Omental fat pad (tissue), 4 donors: ENCODE measurements around the gene GPR153. TPM values are rescaled to one million over a fixed set of nuclear protein-coding genes. Genes with fewer than 3 reads are reported as not detected.

Experiments
- ATAC-seq: fragments of 150-250 bp; one replicate; pipeline ENCODE4 v1.9.1; 2016; ENCODE audit warnings: mild to moderate bottlenecking, moderate library complexity; ENCODE audit not compliant: low FRiP score
- DNase-seq: peaks from one replicate; pipeline ENCODE4 v3.0.0-alpha.2; 2019; ENCODE audit warnings: low spot score
- CTCF ChIP-seq, 3 donors: fragments of 450-650 bp; IDR thresholded peaks; one replicate each; pipeline ENCODE4 v1.5.1; 2016 to 2017; ENCODE audit warnings: antibody characterized with exemption in 3 of 3, mild to moderate bottlenecking in 3 of 3, moderate library complexity in 2 of 3
- total RNA-seq, 4 donors: library from RNA; depleted of rRNA; stranded (reverse); fragments of >200 nt; gene quantifications; one replicate each; pipeline ENCODE4 v1.1.0, GENCODE V29; 2016

GPR153 gene
- total RNA-seq, 4 donors from 2014 or later: 10.9 to 19.8 (median 14.3) TPM

- no peak for TF ChIP-seq CTCF (IDR thresholded peaks at IDR 0.05)
- no peak for ATAC-seq
- DNase-seq: no peak
These were observed 41.7 kb upstream of the GPR153 start for GRCh38 chr1:6302568-6302967.

GRCh38 chr1:6301526-6301925 is 40.6 kb upstream of the GPR153 start:
- DNase-seq (no peak), ATAC-seq (no peak)
- TF ChIP-seq CTCF (IDR thresholded peaks at IDR 0.05): no peak

GRCh38 chr1:6300342-6301048 is 39.6 kb upstream of the GPR153 start:
- no peak for DNase-seq
- ATAC-seq: no peak
- no peak for TF ChIP-seq CTCF (IDR thresholded peaks at IDR 0.05)

GRCh38 chr1:6299557-6300165 is 38.8 kb upstream of the GPR153 start:
- ATAC-seq (no peak), DNase-seq (no peak)
- no peak for TF ChIP-seq CTCF (IDR thresholded peaks at IDR 0.05)

GRCh38 chr1:6298940-6299465 is 38.1 kb upstream of the GPR153 start:
- TF ChIP-seq CTCF (IDR thresholded peaks at IDR 0.05): no peak
- ATAC-seq (no peak), DNase-seq (no peak)

GRCh38 chr1:6298530-6298929 is 37.6 kb upstream of the GPR153 start:
- ATAC-seq (no peak), DNase-seq (no peak)
- no peak for TF ChIP-seq CTCF (IDR thresholded peaks at IDR 0.05)

GRCh38 chr1:6295910-6296309 is 35.0 kb upstream of the GPR153 start:
- no peak for ATAC-seq
- no peak for DNase-seq

More at GRCh38 chr1:6295910-6296309, 35.0 kb upstream of the GPR153 start:
- no peak for TF ChIP-seq CTCF (IDR thresholded peaks at IDR 0.05)
